Activated CD4-positive, alpha-beta T cell treated with anti-CD3 and anti-CD28 coated beads, Interleukin-2, amount 10 ng/mL, durations not matched to agents 24 days and 14 days (primary cell): ENCODE results near the gene TDRD12. TPM values are rescaled to one million over a fixed set of nuclear protein-coding genes. Genes with fewer than 3 reads are reported as not detected.

ENCODE experiments used
- DNase-seq: peaks from one replicate; pipeline ENCODE4 v3.0.0; 2022
- H3K27ac Mint-ChIP-seq: one replicate; pipeline ENCODE4 v1.8.0; 2022; ENCODE audit warnings: mild to moderate bottlenecking, mixed read lengths
- H3K27me3 Mint-ChIP-seq: one replicate; pipeline ENCODE4 v1.8.0; 2022; ENCODE audit warnings: mixed read lengths
- H3K36me3 Mint-ChIP-seq: one replicate; pipeline ENCODE4 v1.8.0; 2022; ENCODE audit warnings: low read depth, mild to moderate bottlenecking, mixed read lengths
- H3K4me1 Mint-ChIP-seq: one replicate; pipeline ENCODE4 v1.8.0; 2021; ENCODE audit warnings: mixed read lengths
- H3K4me3 Mint-ChIP-seq: one replicate; pipeline ENCODE4 v1.8.0; 2022; ENCODE audit warnings: mild to moderate bottlenecking, moderate library complexity, mixed read lengths
- H3K9me3 Mint-ChIP-seq: one replicate; pipeline ENCODE4 v1.8.0; 2021; ENCODE audit warnings: mixed read lengths
- intact Hi-C: fragments of 100-400 bp; cut with micrococcal nuclease; formaldehyde crosslinking; loops from one replicate; pipeline ENCODE4 v1.15.1; 2023
- total RNA-seq: library from RNA; stranded (reverse); gene quantifications from 2 replicates; pipeline ENCODE4 v1.2.3, GENCODE V29; 2022

TDRD12 gene
- total RNA-seq, 1 donor from 2014 or later: 0.05 TPM

DNA sequence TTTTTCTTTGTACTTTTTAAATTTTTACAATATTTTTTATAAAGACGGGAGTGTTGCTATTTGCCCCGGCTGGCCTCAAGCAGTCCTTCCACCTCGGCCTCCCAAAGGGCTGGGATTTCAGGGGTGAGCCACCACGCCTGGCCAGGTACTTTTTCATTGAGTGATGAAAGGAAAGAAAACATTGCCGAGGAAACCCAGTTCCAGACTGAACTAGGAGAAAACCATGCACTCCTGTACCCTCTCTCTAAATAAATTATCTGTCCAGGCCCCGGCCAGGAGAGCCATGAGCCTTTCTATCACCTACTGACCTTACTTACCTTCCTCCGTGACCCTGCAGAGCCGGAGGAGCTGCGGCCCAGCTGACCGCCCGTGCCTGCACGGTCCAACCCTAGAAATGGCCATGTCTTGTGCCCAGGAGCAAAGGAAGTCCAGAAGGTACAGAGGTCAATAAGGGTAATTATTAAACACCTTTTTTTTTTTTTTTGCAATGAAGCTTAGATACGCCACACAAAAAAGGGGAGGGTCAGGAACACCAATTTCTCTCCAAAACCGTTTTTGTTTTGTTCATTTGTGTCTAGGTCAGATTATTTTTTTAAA lies 149.9 kb downstream of the TDRD12 start, which contains the start of gene SLC7A9:
SLC7A9 (minus strand) TSS at position 399 of the 597 bp plus-strand sequence. CDS start 1,233 bp downstream, outside the sequence.
- no peaks in the 10 kb centered on the region for H3K27me3 Mint-ChIP-seq
- no peaks in the 10 kb centered on the region for H3K4me1 Mint-ChIP-seq
- H3K9me3 Mint-ChIP-seq: no peaks in the 10 kb centered on the region
- intact Hi-C loops: no loop called here
- DNase-seq: no peak
- no peak within 1 kb of the TSS for H3K4me3 Mint-ChIP-seq
- no peaks in the 10 kb centered on the region for H3K36me3 Mint-ChIP-seq
- H3K27ac Mint-ChIP-seq: no peak within 1 kb of the TSS

- Mint-ChIP-seq H3K27ac (no peak overlapping the region), H3K9me3 (no peaks in the 10 kb centered on the region), H3K4me3 (no peak overlapping the region), H3K27me3 (no peaks in the 10 kb centered on the region), H3K36me3 (no peaks in the 10 kb centered on the region), H3K4me1 (no peaks in the 10 kb centered on the region)
- intact Hi-C loops: no loop called here
- DNase-seq: no peak
Observed at GRCh38 chr19:32869966-32870573, 150.5 kb downstream of the TDRD12 start.

DNA sequence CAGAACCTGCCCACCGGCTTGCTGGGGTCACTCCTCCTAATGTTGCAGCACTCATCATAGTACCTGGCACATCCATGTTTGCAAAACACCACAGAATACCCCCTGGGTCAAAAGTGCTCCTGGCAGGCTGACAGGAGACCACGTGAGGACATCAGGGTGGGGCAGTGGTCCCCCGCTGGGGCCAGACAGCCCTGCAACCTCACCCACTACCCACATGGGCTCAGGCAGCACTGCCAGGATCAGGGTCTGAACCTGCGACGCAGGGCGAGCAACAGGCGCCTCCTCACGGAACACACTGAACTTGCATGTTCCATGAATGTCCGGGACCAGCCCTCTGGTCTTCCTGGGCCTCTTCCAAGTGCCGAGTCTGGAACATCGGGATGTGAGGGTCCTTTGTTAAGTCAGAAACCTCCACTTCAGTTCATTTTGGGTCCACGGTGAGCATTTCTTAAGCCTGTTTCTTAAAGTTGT lies 151.4 kb downstream of the TDRD12 start:
- Mint-ChIP-seq H3K9me3 (no peaks in the 10 kb centered on the region), H3K36me3 (no peaks in the 10 kb centered on the region), H3K4me3 (no peak overlapping the region), H3K27me3 (no peaks in the 10 kb centered on the region), H3K4me1 (no peaks in the 10 kb centered on the region), H3K27ac (no peak overlapping the region)
- intact Hi-C loops: no loop called here
- DNase-seq: no peak

- H3K4me1 Mint-ChIP-seq: no peaks in the 10 kb centered on the region
- intact Hi-C loops: no loop called here
- H3K36me3 Mint-ChIP-seq: no peaks in the 10 kb centered on the region
- no peak for DNase-seq
- no peak overlapping the region for H3K4me3 Mint-ChIP-seq
- H3K27ac Mint-ChIP-seq: no peak overlapping the region
- H3K27me3 Mint-ChIP-seq: no peaks in the 10 kb centered on the region
- H3K9me3 Mint-ChIP-seq: no peaks in the 10 kb centered on the region
Observed at GRCh38 chr19:32872391-32872790, 152.8 kb downstream of the TDRD12 start.

GRCh38 chr19:32873247-32873959 lies 153.8 kb downstream of the TDRD12 start:
- H3K4me1 Mint-ChIP-seq: no peaks in the 10 kb centered on the region
- DNase-seq: no peak

DNA sequence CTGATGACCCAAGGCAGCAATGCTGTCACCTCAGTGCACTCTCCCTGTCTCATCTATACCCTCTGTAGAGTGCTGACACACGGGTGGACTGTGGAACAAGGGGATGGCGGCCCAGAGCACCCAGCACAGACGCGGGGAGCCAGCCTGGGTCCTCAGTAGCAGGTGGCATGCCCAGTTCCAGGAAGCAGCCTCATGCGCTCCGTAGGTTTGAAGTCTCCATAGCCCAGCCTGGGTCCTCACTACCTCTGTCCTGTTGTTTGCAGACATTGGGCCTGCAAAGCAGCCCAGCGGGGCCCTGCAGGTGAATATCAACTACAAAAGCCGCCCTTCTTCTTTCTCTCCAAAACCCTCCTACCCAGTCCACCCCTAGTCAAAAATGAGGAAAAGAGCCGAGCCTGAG lies 155.0 kb downstream of the TDRD12 start:
- intact Hi-C loops: no loop called here
- no peaks in the 10 kb centered on the region for H3K4me1 Mint-ChIP-seq
- no peak for DNase-seq
- no peak overlapping the region for H3K27ac Mint-ChIP-seq
- no peaks in the 10 kb centered on the region for H3K27me3 Mint-ChIP-seq
- H3K36me3 Mint-ChIP-seq: no peaks in the 10 kb centered on the region
- no peaks in the 10 kb centered on the region for H3K9me3 Mint-ChIP-seq
- no peak overlapping the region for H3K4me3 Mint-ChIP-seq

More at GRCh38 chr19:32873247-32873959, 153.8 kb downstream of the TDRD12 start:
- no peaks in the 10 kb centered on the region for H3K9me3 Mint-ChIP-seq
- no peak overlapping the region for H3K27ac Mint-ChIP-seq
- intact Hi-C loops: no loop called here
- H3K36me3 Mint-ChIP-seq: no peaks in the 10 kb centered on the region
- H3K27me3 Mint-ChIP-seq: no peaks in the 10 kb centered on the region
- no peak overlapping the region for H3K4me3 Mint-ChIP-seq

GRCh38 chr19:32875428-32875827 lies 155.9 kb downstream of the TDRD12 start:
- Mint-ChIP-seq H3K27me3 (no peaks in the 10 kb centered on the region), H3K9me3 (no peaks in the 10 kb centered on the region), H3K36me3 (no peaks in the 10 kb centered on the region), H3K27ac (no peak overlapping the region), H3K4me1 (no peaks in the 10 kb centered on the region), H3K4me3 (no peak overlapping the region)
- no peak for DNase-seq
- intact Hi-C loops: no loop called here

GRCh38 chr19:32876236-32876918 lies 156.8 kb downstream of the TDRD12 start:
- Mint-ChIP-seq H3K27me3 (no peaks in the 10 kb centered on the region), H3K9me3 (no peaks in the 10 kb centered on the region), H3K4me3 (no peak overlapping the region), H3K27ac (no peak overlapping the region), H3K4me1 (no peaks in the 10 kb centered on the region), H3K36me3 (no peaks in the 10 kb centered on the region)
- intact Hi-C loops: no loop called here
- DNase-seq: no peak

GRCh38 chr19:32876919-32877285 lies 157.3 kb downstream of the TDRD12 start:
- H3K27ac Mint-ChIP-seq: no peak overlapping the region

More at GRCh38 chr19:32876919-32877285, 157.3 kb downstream of the TDRD12 start:
- intact Hi-C loops: no loop called here
- H3K9me3 Mint-ChIP-seq: no peaks in the 10 kb centered on the region
- H3K27me3 Mint-ChIP-seq: no peaks in the 10 kb centered on the region
- no peaks in the 10 kb centered on the region for H3K36me3 Mint-ChIP-seq
- no peaks in the 10 kb centered on the region for H3K4me1 Mint-ChIP-seq
- no peak for DNase-seq
- H3K4me3 Mint-ChIP-seq: no peak overlapping the region

Other genes with a start within 250 kb of the TDRD12 start
- 213 and 231 TPM in 2 replicates for gene PDCD5, start 138.6 kb upstream of the TDRD12 start, total RNA-seq
- gene ANKRD27, start 44.6 kb upstream of the TDRD12 start, total RNA-seq: 34.2 and 35.1 TPM in 2 replicates
- gene RGS9BP, start 43.9 kb upstream of the TDRD12 start, total RNA-seq: 0.14 and 0.21 TPM in 2 replicates
- 25.3 and 25.9 TPM in 2 replicates for gene NUDT19, start 27.9 kb upstream of the TDRD12 start, total RNA-seq
- 0.12 TPM in 1 of 2 replicates, not detected in the other for gene SLC7A9, start 150.0 kb downstream of the TDRD12 start, total RNA-seq